A549 (cell line): ENCODE results near the gene DEFB132. TPM values are rescaled to one million over a fixed set of nuclear protein-coding genes. Genes with fewer than 3 reads are reported as not detected.

Source experiments
- ATAC-seq, 2 experiments: fragments of 200-7000 bp in 1 of 2; fragments of >200 bp in 1 of 2; cut with Nextera tagmentation in 1 of 2; cut with Tn5 transposase in 1 of 2; 3 replicates each; pipeline versions ENCODE4 v1.8.0 to v1.9.1; 2018 to 2020; ENCODE audit warnings: mild to moderate bottlenecking in 1 of 2, moderate library complexity in 1 of 2
- CTCF ChIA-PET: fragments of 300-600 bp; sonication (Branson Sonifier 250); formaldehyde crosslinking; extraction: SDS; loops from one replicate; lab custom pipeline; 2021; ENCODE audit warnings: antibody characterized with exemption, inconsistent platforms; lab: Yijun Ruan, JAX
- POLR2A ChIA-PET: fragments of 350-600 bp; formaldehyde crosslinking; extraction: SDS; loops from one replicate; lab custom pipeline; 2021; ENCODE audit warnings: antibody characterized with exemption, inconsistent platforms; lab: Yijun Ruan, JAX
- DNase-seq, 2 experiments: peaks; one replicate each; pipeline versions ENCODE4 v3.0.0 to v3.0.0-alpha.2; 2011 to 2016; ENCODE audit warnings: low read depth in 1 of 2, low spot score in 1 of 2
- FAIRE-seq: peaks from 2 replicates; lab custom pipeline; 2011; peaks lifted over from hg19 to GRCh38; lab: Jason Lieb, UNC
- H3K27ac ChIP-seq, 2 experiments: fragments of >200 bp; sonication (Bioruptor Twin); formaldehyde crosslinking; 3 replicates each; pipeline ENCODE4 v1.5.1; 2016 to 2017
- H3K4me1 ChIP-seq: fragments of >200 bp; sonication (Bioruptor Twin); formaldehyde crosslinking; 3 replicates; pipeline ENCODE4 v1.6.1; 2016
- H3K4me2 ChIP-seq: fragments of >200 bp; sonication (Bioruptor Twin); formaldehyde crosslinking; 3 replicates; pipeline ENCODE4 v1.6.1; 2016
- H3K4me3 ChIP-seq: fragments of >200 bp; sonication (Bioruptor Twin); formaldehyde crosslinking; 3 replicates; pipeline ENCODE4 v1.5.1; 2016
- H3K9me3 ChIP-seq: fragments of >200 bp; sonication (Bioruptor Twin); formaldehyde crosslinking; 3 replicates; pipeline ENCODE4 v1.6.1; 2016
- BCL3 ChIP-seq: fragments of >200 bp; sonication (Bioruptor Twin); formaldehyde crosslinking; IDR thresholded peaks from 3 replicates; pipeline ENCODE4 v1.6.1; 2016
- BHLHE40 ChIP-seq: IDR thresholded peaks from 2 replicates; pipeline ENCODE4 v1.6.1; 2012; ENCODE audit warnings: low read depth, low read length, inconsistent platforms
- E2F6 ChIP-seq: IDR thresholded peaks from 2 replicates; pipeline ENCODE4 v1.6.1; 2012; ENCODE audit warnings: low read depth, borderline replicate concordance
- EHMT2 ChIP-seq: fragments of 200-600 bp; sonication (generic); IDR thresholded peaks from 2 replicates; pipeline ENCODE4 v1.6.1; 2016; ENCODE audit warnings: antibody characterized with exemption, low read depth, mild to moderate bottlenecking, moderate library complexity
- FOSL2 ChIP-seq, 2 experiments: fragments of 450-650 bp in 1 of 2; fragments of >200 bp in 1 of 2; sonication (Bioruptor Twin) in 1 of 2; formaldehyde crosslinking; IDR thresholded peaks; 2 replicates each; pipeline versions ENCODE4 v1.5.0 to v1.6.1; 2016 to 2020; ENCODE audit warnings: mild to moderate bottlenecking in 1 of 2, moderate library complexity in 1 of 2
- HOXB13 ChIP-seq: fragments of 250-450 bp; sonication (Bioruptor Pico); IDR thresholded peaks from 2 replicates; pipeline ENCODE4 v1.5.0; 2020; ENCODE audit warnings: low read depth, mild to moderate bottlenecking, moderate library complexity
- JUNB ChIP-seq: fragments of >200 bp; sonication (Bioruptor Twin); formaldehyde crosslinking; IDR thresholded peaks from 2 replicates; pipeline ENCODE4 v1.6.1; 2016
- KDM1A ChIP-seq: fragments of 200-600 bp; sonication (generic); IDR thresholded peaks from 2 replicates; pipeline ENCODE4 v1.6.1; 2016; ENCODE audit warnings: low read depth, mild to moderate bottlenecking
- MAX ChIP-seq: IDR thresholded peaks from 2 replicates; pipeline ENCODE4 v1.6.1; 2012
- NPAS2 ChIP-seq: fragments of 250-450 bp; sonication (Bioruptor Pico); IDR thresholded peaks from 2 replicates; pipeline ENCODE4 v1.8.0; 2022; ENCODE audit warnings: mild to moderate bottlenecking, moderate library complexity, borderline replicate concordance
- NR3C1 ChIP-seq: fragments of >200 bp; sonication (Bioruptor Twin); formaldehyde crosslinking; IDR thresholded peaks from 3 replicates; pipeline ENCODE4 v1.6.1; 2017
- PHF8 ChIP-seq: fragments of 200-600 bp; sonication (generic); IDR thresholded peaks from 2 replicates; pipeline ENCODE4 v1.6.1; 2016; ENCODE audit warnings: low read depth, mild to moderate bottlenecking, antibody characterized with exemption, moderate library complexity, borderline replicate concordance
- REST ChIP-seq: fragments of 200-600 bp; sonication (generic); IDR thresholded peaks from 2 replicates; pipeline ENCODE4 v1.6.1; 2016; ENCODE audit warnings: antibody characterized with exemption, mild to moderate bottlenecking, moderate library complexity
- ZC3H11A ChIP-seq: fragments of 450-650 bp; IDR thresholded peaks from 2 replicates; pipeline ENCODE4 v1.6.1; 2014; ENCODE audit warnings: antibody characterized with exemption, mild to moderate bottlenecking
- ZNF302 ChIP-seq: fragments of 250-450 bp; sonication (Bioruptor Pico); IDR thresholded peaks from 2 replicates; pipeline ENCODE4 v1.9.0; 2021; ENCODE audit warnings: inconsistent platforms, mild to moderate bottlenecking, moderate library complexity
- ZSCAN20 ChIP-seq: fragments of 250-450 bp; sonication (Bioruptor Pico); IDR thresholded peaks from 2 replicates; pipeline ENCODE4 v1.8.0; 2022; ENCODE audit warnings: mild to moderate bottlenecking, moderate library complexity
- WGBS: methylation state at CpG from one replicate; pipeline ENCODE4 v1.1.6; 2017; ENCODE audit errors: missing lambda C conversion rate; 5-methylcytosine and 5-hydroxymethylcytosine counted together
- polyA plus RNA-seq, 4 experiments: library from polyadenylated mRNA; depleted of rRNA in 3 of 4; stranded (reverse); fragments of >200 nt; fragmentation: RNase III in 1 of 4; extraction: RNeasy Plus Mini Kit Qiagen cat#74134 plus additional on column Dnase treatment in 1 of 4; gene quantifications; 2 replicates in 3 of 4; 3 replicates in 1 of 4; pipeline ENCODE4 v1.2.3, GENCODE V29; 2011 to 2017
- TF ChIP-seq, protein P1 (sequence below): fragments of >200 bp; sonication (Bioruptor Twin); formaldehyde crosslinking; IDR thresholded peaks from 3 replicates; pipeline ENCODE4 v1.5.1; 2016
- TF ChIP-seq, protein P2 (sequence below): fragments of 250-450 bp; sonication (Bioruptor Pico); IDR thresholded peaks from 2 replicates; pipeline ENCODE4 v1.5.0; 2020; ENCODE audit warnings: low read depth, mild to moderate bottlenecking, moderate library complexity

Gene DEFB132
- polyA plus RNA-seq, 2 of the 4 experiments (the other 2 are of a cell fraction): not detected

DNA sequence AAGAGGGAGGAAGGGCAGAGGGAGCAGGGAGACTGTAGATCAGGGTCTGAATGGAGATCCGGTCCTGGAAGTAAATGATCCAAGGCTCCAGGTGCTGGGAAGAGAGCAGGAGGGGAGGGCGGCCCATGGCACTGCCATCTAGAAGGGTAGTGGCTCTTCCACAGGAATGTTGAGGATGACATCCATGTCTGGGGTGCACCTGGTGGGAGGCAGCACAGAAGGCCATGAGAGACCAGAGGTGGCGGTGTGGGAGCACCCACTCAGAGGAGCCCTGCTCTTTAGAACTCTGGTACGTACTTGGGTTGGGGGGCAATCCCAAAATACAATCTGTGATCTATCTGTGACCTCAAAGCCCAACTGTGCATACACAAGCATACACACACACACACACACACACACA, 13.5 kb downstream of the DEFB132 start:
- no peak for FAIRE-seq
- ChIA-PET CTCF (interaction anchor here (8.1 to 13.5 kb wide), 2 partner anchors 12 to 60 kb away, joined by 57 to 86 read pairs; no protein-coding TSS in a partner anchor), POLR2A (interaction anchor here (0.5 kb wide), 1 partner anchor 53 kb away, joined by 3 read pairs; no protein-coding TSS in a partner anchor)
- Histone ChIP-seq H3K9me3 (no peaks in the 10 kb centered on the region), H3K4me3 (no peak overlapping the region), H3K27ac (no peak overlapping the region), H3K4me2 (no peak overlapping the region), H3K4me1 (no peaks in the 10 kb centered on the region)
- TF ChIP-seq E2F6 (no peak), HOXB13 (CRISPR knock-in tag) (no peak), BCL3 (no peak), NR3C1 (no peak), PHF8 (no peak), JUNB (no peak), ZC3H11A (no peak), BHLHE40 (no peak), REST (no peak)
- TF ChIP-seq, protein P1, sequence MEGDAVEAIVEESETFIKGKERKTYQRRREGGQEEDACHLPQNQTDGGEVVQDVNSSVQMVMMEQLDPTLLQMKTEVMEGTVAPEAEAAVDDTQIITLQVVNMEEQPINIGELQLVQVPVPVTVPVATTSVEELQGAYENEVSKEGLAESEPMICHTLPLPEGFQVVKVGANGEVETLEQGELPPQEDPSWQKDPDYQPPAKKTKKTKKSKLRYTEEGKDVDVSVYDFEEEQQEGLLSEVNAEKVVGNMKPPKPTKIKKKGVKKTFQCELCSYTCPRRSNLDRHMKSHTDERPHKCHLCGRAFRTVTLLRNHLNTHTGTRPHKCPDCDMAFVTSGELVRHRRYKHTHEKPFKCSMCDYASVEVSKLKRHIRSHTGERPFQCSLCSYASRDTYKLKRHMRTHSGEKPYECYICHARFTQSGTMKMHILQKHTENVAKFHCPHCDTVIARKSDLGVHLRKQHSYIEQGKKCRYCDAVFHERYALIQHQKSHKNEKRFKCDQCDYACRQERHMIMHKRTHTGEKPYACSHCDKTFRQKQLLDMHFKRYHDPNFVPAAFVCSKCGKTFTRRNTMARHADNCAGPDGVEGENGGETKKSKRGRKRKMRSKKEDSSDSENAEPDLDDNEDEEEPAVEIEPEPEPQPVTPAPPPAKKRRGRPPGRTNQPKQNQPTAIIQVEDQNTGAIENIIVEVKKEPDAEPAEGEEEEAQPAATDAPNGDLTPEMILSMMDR: no peak
- ATAC-seq: no peak
- WGBS: 90% methylated on average over 4 of the region's 4 CpGs
- no peak for DNase-seq

DNA sequence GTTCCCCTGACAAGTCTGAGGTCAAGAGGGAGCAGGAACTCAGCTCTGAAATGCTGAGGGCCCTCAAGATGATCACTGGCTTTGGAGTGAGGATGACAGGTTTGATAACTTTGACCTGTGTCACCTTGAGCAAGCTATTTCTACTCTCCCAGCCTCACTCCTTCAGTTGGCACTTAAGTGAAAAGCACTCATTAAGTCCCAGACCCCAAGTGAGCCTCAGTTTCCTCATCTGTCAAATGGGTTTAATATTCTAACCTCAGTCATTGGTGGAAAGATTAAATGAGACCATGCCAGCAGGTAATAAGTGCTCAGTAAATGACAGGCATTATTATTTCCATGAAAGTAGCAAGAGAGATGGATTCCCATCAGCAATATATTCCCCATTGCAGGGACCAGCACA, 14.0 kb downstream of the DEFB132 start:
- ATAC-seq: no peak

More for the DNA sequence above, 14.0 kb downstream of the DEFB132 start:
- H3K9me3 ChIP-seq: no peaks in the 10 kb centered on the region
- H3K4me1 ChIP-seq: no peaks in the 10 kb centered on the region
- no peak overlapping the region for H3K4me2 ChIP-seq
- no peak for DNase-seq
- no peak for TF ChIP-seq MAX
- TF ChIP-seq ZNF302 (CRISPR knock-in tag): no peak
- no peak for TF ChIP-seq FOSL2 (IDR thresholded peaks at IDR 0.05)
- TF ChIP-seq FOSL2 (CRISPR knock-in tag; IDR thresholded peaks at IDR 0.05): no peak
- no peak for TF ChIP-seq ZSCAN20 (CRISPR knock-in tag)
- TF ChIP-seq, protein P2, sequence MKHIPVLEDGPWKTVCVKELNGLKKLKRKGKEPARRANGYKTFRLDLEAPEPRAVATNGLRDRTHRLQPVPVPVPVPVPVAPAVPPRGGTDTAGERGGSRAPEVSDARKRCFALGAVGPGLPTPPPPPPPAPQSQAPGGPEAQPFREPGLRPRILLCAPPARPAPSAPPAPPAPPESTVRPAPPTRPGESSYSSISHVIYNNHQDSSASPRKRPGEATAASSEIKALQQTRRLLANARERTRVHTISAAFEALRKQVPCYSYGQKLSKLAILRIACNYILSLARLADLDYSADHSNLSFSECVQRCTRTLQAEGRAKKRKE (CRISPR knock-in tag): no peak
- TF ChIP-seq KDM1A: no peak
- TF ChIP-seq, protein P1: no peak
- TF ChIP-seq NPAS2 (CRISPR knock-in tag): no peak
- no peak for TF ChIP-seq EHMT2
- TF ChIP-seq HOXB13 (CRISPR knock-in tag): no peak
- H3K27ac ChIP-seq: no peak overlapping the region
- POLR2A ChIA-PET: no interaction called here
- FAIRE-seq: no peak
- H3K4me3 ChIP-seq: no peak overlapping the region
- CTCF ChIA-PET: interaction anchor here (8.1 to 13.5 kb wide), 2 partner anchors 11 to 60 kb away, joined by 57 to 86 read pairs; no protein-coding TSS in a partner anchor
